IMR-90 (cell line): ENCODE data around the gene RAVER2. TPM values are rescaled to one million over a fixed set of nuclear protein-coding genes. Genes with fewer than 3 reads are reported as not detected.
A peak's percentile ranks its signal among the peaks of the same experiment; 100 is the strongest.

Source experiments
- ATAC-seq: fragments of 200-7000 bp; cut with Tn5 transposase; 2 replicates; pipeline ENCODE4 v1.9.1; 2020; ENCODE audit warnings: low read depth, mild to moderate bottlenecking, moderate library complexity
- Bru-seq: library from RNA; stranded (reverse); fragments of 400-500 nt; gene quantifications from one replicate; lab custom pipeline; 2021; lab: Mats Ljungman, UMichigan
- BruChase-seq, 2 experiments: library from RNA; stranded (reverse); fragments of 400-500 nt; gene quantifications; one replicate each; lab custom pipeline; 2021; lab: Mats Ljungman, UMichigan
- BruUV-seq: library from RNA; stranded (reverse); fragments of 400-500 nt; replicated peaks from 2 replicates; lab custom pipeline; 2021; lab: Mats Ljungman, UMichigan
- CTCF ChIA-PET: fragments of 300-600 bp; formaldehyde crosslinking; extraction: SDS; loops from one replicate; lab custom pipeline; 2021; ENCODE audit warnings: antibody characterized with exemption; lab: Yijun Ruan, JAX
- POLR2A ChIA-PET: fragments of 300-600 bp; sonication (Branson Sonifier 250); formaldehyde crosslinking; loops from one replicate; lab custom pipeline; 2022; ENCODE audit warnings: antibody characterized with exemption; ENCODE audit not compliant: unreplicated experiment; lab: Charles Lee
- DNase-seq: peaks from one replicate; pipeline ENCODE4 v3.0.0; 2013
- H2AFZ ChIP-seq: replicated peaks from 2 replicates; pipeline ENCODE3; 2013; ENCODE audit warnings: low read length, mild to moderate bottlenecking; ENCODE audit not compliant: poor library complexity
- H2AK5ac ChIP-seq: 2 replicates; pipeline ENCODE4 v1.6.1; 2013; ENCODE audit warnings: low read depth, low read length, inconsistent platforms
- H2AK9ac ChIP-seq: replicated peaks from 2 replicates; pipeline ENCODE3; 2013; ENCODE audit warnings: mild to moderate bottlenecking, low read depth, low read length, moderate library complexity; ENCODE audit not compliant: poor library complexity
- H2BK120ac ChIP-seq: 2 replicates; pipeline ENCODE4 v1.6.1; 2013; ENCODE audit warnings: low read depth, low read length, inconsistent platforms
- H2BK15ac ChIP-seq: 3 replicates; pipeline ENCODE4 v1.6.1; 2013; ENCODE audit warnings: low read depth, low read length, inconsistent platforms
- H2BK20ac ChIP-seq: 2 replicates; pipeline ENCODE4 v1.6.1; 2013; ENCODE audit warnings: low read depth, mild to moderate bottlenecking, inconsistent platforms, low read length, moderate library complexity
- H2BK5ac ChIP-seq: 2 replicates; pipeline ENCODE4 v1.6.1; 2013; ENCODE audit warnings: mild to moderate bottlenecking, low read depth, low read length, inconsistent platforms; ENCODE audit not compliant: poor library complexity, severe bottlenecking
- H3K14ac ChIP-seq: replicated peaks from 2 replicates; pipeline ENCODE4 v1.6.1; 2013; ENCODE audit warnings: low read depth, low read length, inconsistent platforms
- H3K18ac ChIP-seq: 2 replicates; pipeline ENCODE4 v1.6.1; 2013; ENCODE audit warnings: low read depth, low read length, control low read depth
- H3K23ac ChIP-seq: 2 replicates; pipeline ENCODE4 v1.6.1; 2013; ENCODE audit warnings: low read depth, low read length, inconsistent platforms
- H3K27ac ChIP-seq: 2 replicates; pipeline ENCODE4 v1.5.1; 2013; ENCODE audit warnings: mild to moderate bottlenecking, control low read depth, low read length; ENCODE audit not compliant: insufficient read depth
- H3K27me3 ChIP-seq: 2 replicates; pipeline ENCODE4 v1.6.1; 2013; ENCODE audit warnings: low read length; ENCODE audit not compliant: control insufficient read depth, insufficient read depth
- H3K36me3 ChIP-seq: 2 replicates; pipeline ENCODE4 v1.6.1; 2013; ENCODE audit warnings: low read length, mixed read lengths; ENCODE audit not compliant: control insufficient read depth, insufficient read depth
- H3K4ac ChIP-seq: 2 replicates; pipeline ENCODE4 v1.6.1; 2013; ENCODE audit warnings: low read depth, low read length, inconsistent platforms
- H3K4me1 ChIP-seq: 2 replicates; pipeline ENCODE4 v1.6.1; 2013; ENCODE audit warnings: low read length, mixed read lengths; ENCODE audit not compliant: control insufficient read depth, insufficient read depth
- H3K4me2 ChIP-seq: 2 replicates; pipeline ENCODE4 v1.6.1; 2013; ENCODE audit warnings: low read depth, mild to moderate bottlenecking, control low read depth, low read length, moderate library complexity
- H3K4me3 ChIP-seq: 2 replicates; pipeline ENCODE4 v1.5.1; 2013; ENCODE audit warnings: low read depth, mild to moderate bottlenecking, control low read depth, low read length, moderate library complexity; ENCODE audit not compliant: insufficient read depth
- H3K56ac ChIP-seq: 2 replicates; pipeline ENCODE4 v1.6.1; 2013; ENCODE audit warnings: low read length, inconsistent platforms; ENCODE audit not compliant: insufficient read depth; ENCODE audit errors: extremely low read depth
- H3K79me1 ChIP-seq, 2 experiments: 2 replicates each; pipeline ENCODE4 v1.6.1; 2013; ENCODE audit warnings: low read length in 2 of 2, inconsistent platforms in 1 of 2, low read depth in 1 of 2
- H3K9ac ChIP-seq: 2 replicates; pipeline ENCODE4 v1.6.1; 2013; ENCODE audit warnings: low read depth, low read length, control low read depth
- H3K9me1 ChIP-seq: 2 replicates; pipeline ENCODE4 v1.6.1; 2013; ENCODE audit warnings: low read length, inconsistent platforms; ENCODE audit not compliant: insufficient read depth
- H3K9me3 ChIP-seq: 2 replicates; pipeline ENCODE4 v1.6.1; 2013; ENCODE audit warnings: low read length; ENCODE audit not compliant: control insufficient read depth, insufficient read depth
- H4K20me1 ChIP-seq: 2 replicates; pipeline ENCODE4 v1.6.1; 2013; ENCODE audit warnings: low read length, inconsistent platforms; ENCODE audit not compliant: insufficient read depth
- H4K5ac ChIP-seq: 2 replicates; pipeline ENCODE4 v1.6.1; 2013; ENCODE audit warnings: mild to moderate bottlenecking, low read depth, low read length, control low read depth
- H4K8ac ChIP-seq, 2 experiments: 2 replicates each; pipeline ENCODE4 v1.6.1; 2013; ENCODE audit warnings: low read depth in 2 of 2, low read length in 2 of 2, control low read depth in 1 of 2, inconsistent platforms in 1 of 2
- H4K91ac ChIP-seq: 2 replicates; pipeline ENCODE4 v1.6.1; 2013; ENCODE audit warnings: low read depth, low read length, inconsistent platforms; ENCODE audit not compliant: insufficient read depth
- CHD1 ChIP-seq: IDR thresholded peaks from 2 replicates; pipeline ENCODE4 v1.6.1; 2012; ENCODE audit warnings: low read depth, low read length, improper control_type of control experiment
- MAZ ChIP-seq: IDR thresholded peaks from 2 replicates; pipeline ENCODE4 v1.6.1; 2012; ENCODE audit warnings: low read depth, mild to moderate bottlenecking, low read length, improper control_type of control experiment, moderate library complexity, borderline replicate concordance
- RFX5 ChIP-seq: IDR thresholded peaks from 2 replicates; pipeline ENCODE4 v1.8.0; 2012; ENCODE audit warnings: low read depth, mild to moderate bottlenecking, low read length, moderate library complexity
- WGBS, 2 experiments: methylation state at CpG; one replicate each; pipeline versions ENCODE4 v1.1.5 to v1.1.7; 2013; ENCODE audit warnings: missing lambda C conversion rate in 2 of 2; ENCODE audit not compliant: insufficient read length in 1 of 2; ENCODE audit errors: extremely low coverage in 2 of 2; 5-methylcytosine and 5-hydroxymethylcytosine counted together
- dilution Hi-C: fragments of 300-500 bp; cut with HindIII; formaldehyde crosslinking; loops from one replicate; pipeline ENCODE4 v1.14.3; 2018; ENCODE audit warnings: low sequenced_read_pairs; ENCODE audit not compliant: unreplicated experiment
- in situ Hi-C: fragments of 300-500 bp; cut with MboI; formaldehyde crosslinking; loops from 3 replicates; pipeline ENCODE4 v1.14.3; 2019; ENCODE audit warnings: low sequenced_read_pairs, inconsistent platforms, mixed read lengths
- intact Hi-C: fragments of 100-400 bp; cut with micrococcal nuclease; formaldehyde crosslinking; loops from 2 replicates; pipeline ENCODE4 v1.10.0; 2022
- long read RNA-seq: library from polyadenylated mRNA; unstranded; transcript quantifications from one replicate; pipeline ENCODE4 v2.0.0, GENCODE V29; 2021; ENCODE audit not compliant: unreplicated experiment
- polyA plus RNA-seq, 3 experiments: library from polyadenylated mRNA; depleted of rRNA; stranded (reverse); fragments of >200 nt; gene quantifications; 2 replicates each; pipeline ENCODE4 v1.2.3, GENCODE V29; 2012; ENCODE audit warnings: low replicate concordance in 1 of 3
- total RNA-seq: library from RNA; depleted of rRNA; stranded (reverse); fragments of >200 nt; gene quantifications from 2 replicates; pipeline ENCODE4 v1.2.3, GENCODE V29; 2012; rRNA removed

The RAVER2 gene, protein sequence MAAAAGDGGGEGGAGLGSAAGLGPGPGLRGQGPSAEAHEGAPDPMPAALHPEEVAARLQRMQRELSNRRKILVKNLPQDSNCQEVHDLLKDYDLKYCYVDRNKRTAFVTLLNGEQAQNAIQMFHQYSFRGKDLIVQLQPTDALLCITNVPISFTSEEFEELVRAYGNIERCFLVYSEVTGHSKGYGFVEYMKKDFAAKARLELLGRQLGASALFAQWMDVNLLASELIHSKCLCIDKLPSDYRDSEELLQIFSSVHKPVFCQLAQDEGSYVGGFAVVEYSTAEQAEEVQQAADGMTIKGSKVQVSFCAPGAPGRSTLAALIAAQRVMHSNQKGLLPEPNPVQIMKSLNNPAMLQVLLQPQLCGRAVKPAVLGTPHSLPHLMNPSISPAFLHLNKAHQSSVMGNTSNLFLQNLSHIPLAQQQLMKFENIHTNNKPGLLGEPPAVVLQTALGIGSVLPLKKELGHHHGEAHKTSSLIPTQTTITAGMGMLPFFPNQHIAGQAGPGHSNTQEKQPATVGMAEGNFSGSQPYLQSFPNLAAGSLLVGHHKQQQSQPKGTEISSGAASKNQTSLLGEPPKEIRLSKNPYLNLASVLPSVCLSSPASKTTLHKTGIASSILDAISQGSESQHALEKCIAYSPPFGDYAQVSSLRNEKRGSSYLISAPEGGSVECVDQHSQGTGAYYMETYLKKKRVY
- 6.1 and 6.7 TPM in 2 replicates for total RNA-seq
- 3.4 and 3.7 TPM in 2 replicates for polyA plus RNA-seq (2012; rRNA removed)
- polyA plus RNA-seq (2012; cell fraction: cytosol; rRNA removed) = 0.91 and 1.2 TPM in 2 replicates
- 0.79 and 8.1 TPM in 2 replicates for polyA plus RNA-seq (2012; cell fraction: nucleus; rRNA removed; ENCODE audit: low replicate concordance)
- Bru-seq, nascent RNA = percentile 56 among the genes with signal in this experiment
- BruChase-seq, experiment 1, labeled RNA remaining after a 6-hour chase = percentile 53 among the genes with signal in this experiment
- percentile 58 among the genes with signal in this experiment for BruChase-seq, experiment 2, labeled RNA remaining after a 2-hour chase
- long read RNA-seq, full-length matches to known transcripts = 7 of 9 reads
- long read RNA-seq, partial matches to known transcripts = 2 of 9 reads
- long read RNA-seq, other reads (novel, unspliced or antisense) = 0 of 9 reads

DNA sequence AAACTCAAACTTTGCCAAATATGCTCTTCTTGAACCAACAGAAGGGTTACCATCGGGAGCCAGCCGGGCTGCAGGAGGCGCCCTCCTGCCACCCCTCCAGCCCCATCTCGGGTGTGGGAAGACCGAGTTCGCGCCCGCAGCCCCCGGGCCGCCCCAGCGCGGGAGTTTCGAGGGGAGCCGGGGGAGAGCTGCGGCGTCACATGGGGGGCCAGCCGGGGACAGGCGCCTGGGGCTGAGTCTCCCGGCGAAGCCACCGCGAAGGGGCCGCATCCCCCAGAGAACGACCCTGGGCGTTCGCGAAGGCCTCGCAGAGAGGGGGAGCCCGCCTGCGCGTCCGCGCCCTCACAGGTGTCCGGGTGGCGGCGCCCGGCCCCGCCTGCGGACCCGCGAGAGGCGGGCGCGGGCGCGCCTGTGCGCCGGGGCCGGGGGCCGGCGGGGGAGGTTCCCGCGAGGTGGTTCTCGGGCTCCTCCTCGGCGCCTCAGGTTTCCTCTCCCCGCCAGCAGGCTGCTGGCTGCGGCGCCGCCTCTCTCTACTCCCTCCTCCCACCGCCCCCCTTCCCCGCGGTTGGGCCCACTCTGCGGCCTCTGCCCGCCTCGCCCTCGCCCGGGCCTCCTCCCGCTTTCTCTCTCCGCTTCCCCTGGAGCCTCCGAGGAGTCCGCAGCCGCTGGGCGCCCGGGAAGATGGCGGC, at the start of gene RAVER2:
RAVER2 (plus strand) TSS at position 584 of the 689 bp plus-strand sequence; CDS start at position 682, 98 bp downstream.
- Histone ChIP-seq H3K23ac (no peak within 1 kb of the TSS; the same call in 1 of the 2 replicates), H2AFZ (peak within 1 kb of the TSS; percentile 87), H3K27ac (peak within 1 kb of the TSS; percentile 12; the same call in 1 of the 2 replicates), H3K18ac (no peak within 1 kb of the TSS), H4K91ac (no peak within 1 kb of the TSS), H3K4me3 (peak within 1 kb of the TSS; percentile 68), H4K5ac (no peak within 1 kb of the TSS), H3K9me3 (no peaks in the 10 kb centered on the region), H3K4ac (no peak within 1 kb of the TSS; the same call in 1 of the 2 replicates), H3K9ac (peak within 1 kb of the TSS; percentile 61), H3K56ac (no peak within 1 kb of the TSS), H3K79me1 (no peaks in the 10 kb centered on the region; a peak in 1 of 4 replicates), H2AK5ac (no peak within 1 kb of the TSS), H3K9me1 (no peaks in the 10 kb centered on the region), H2BK5ac (no peak within 1 kb of the TSS), H2BK120ac (no peak within 1 kb of the TSS), H3K4me2 (peak within 1 kb of the TSS; percentile 73), H4K20me1 (no peaks in the 10 kb centered on the region), H3K4me1 (no peaks in the 10 kb centered on the region), H2BK20ac (no peak within 1 kb of the TSS), H4K8ac (no peak within 1 kb of the TSS; a peak in 2 of 4 replicates), H3K36me3 (no peaks in the 10 kb centered on the region), H2BK15ac (no peak within 1 kb of the TSS), H3K14ac (0 out of 2 replicates have a peak within 1 kb of the TSS, but pooled peaks have one; percentile 68), H3K27me3 (no peaks in the 10 kb centered on the region), H2AK9ac (peak within 1 kb of the TSS; percentile 80)
- TF ChIP-seq RFX5 (no peak), CHD1 (no peak), MAZ (peak; percentile 85; the same call in 1 of the 2 replicates)
- POLR2A ChIA-PET = no interaction called here
- in situ Hi-C loops = no loop called here
- CTCF ChIA-PET = interaction anchor here (1.1 kb wide), 1 partner anchor 79 kb away, joined by 5 read pairs; no protein-coding TSS in a partner anchor
- ATAC-seq (peak; percentile 91), DNase-seq (peak; percentile 49)
- no TSS peak for BruUV-seq
- dilution Hi-C loops = no loop called here
- WGBS, 2 experiments = 0% methylated on average over 12 of the region's 76 CpGs; no CpG with 5 or more reads in 1 of the 2 experiments
- intact Hi-C loops = loop anchor here (1.0 to 2.0 kb wide), 2 partner anchors 58 to 80 kb away; no protein-coding TSS in a partner anchor
